HCT116 (cell line): ENCODE results near the gene FBXO17. TPM values are rescaled to one million over a fixed set of nuclear protein-coding genes. Genes with fewer than 3 reads are reported as not detected.

Experiments used
- ATAC-seq: fragments of 200-7000 bp; cut with Tn5 transposase; 2 replicates; pipeline ENCODE4 v1.9.1; 2020; ENCODE audit warnings: mild to moderate bottlenecking, moderate library complexity
- BruUV-seq: library from RNA; stranded (reverse); fragments of 400-500 nt; replicated peaks from 2 replicates; lab custom pipeline; 2021; lab: Mats Ljungman, UMichigan
- CTCF ChIA-PET: fragments of 300-600 bp; sonication (Branson Sonifier 250); formaldehyde crosslinking; loops from one replicate; lab custom pipeline; 2021; ENCODE audit warnings: antibody characterized with exemption; lab: Charles Lee
- POLR2A ChIA-PET: fragments of 300-600, 350-600 bp; sonication (Branson Sonifier 250); formaldehyde crosslinking; loops from one replicate; lab custom pipeline; 2021; ENCODE audit warnings: antibody characterized with exemption; lab: Charles Lee
- RAD21 ChIA-PET, 2 experiments: fragments of 300-600 bp; sonication (Branson Sonifier 250); formaldehyde crosslinking; loops; one replicate each; lab custom pipeline; 2023; ENCODE audit warnings: low total read pairs in 2 of 2; ENCODE audit not compliant: uncharacterized antibody in 2 of 2, unreplicated experiment in 2 of 2, low non-redundant PET in 1 of 2; lab: Charles Lee
- DNase-seq: peaks from one replicate; pipeline ENCODE4 v3.0.0-alpha.2; 2010; ENCODE audit warnings: low read depth, low spot score
- H2AFZ ChIP-seq: fragments of 200-600 bp; shearing (Covaris generic), sonication (generic); 2 replicates; pipeline ENCODE4 v1.6.1; 2017; ENCODE audit warnings: low read depth, mixed run types, mixed read lengths, antibody characterized with exemption, low read length; ENCODE audit not compliant: poor library complexity, severe bottlenecking
- H3K27ac ChIP-seq: 2 replicates; pipeline ENCODE4 v1.5.1; 2012; ENCODE audit warnings: low read depth, low read length
- H3K27me3 ChIP-seq: fragments of 200-600 bp; sonication (generic); 2 replicates; pipeline ENCODE4 v1.6.1; 2016; ENCODE audit warnings: mixed run types, low read length, mixed read lengths; ENCODE audit not compliant: insufficient read depth
- H3K36me3 ChIP-seq, 2 experiments: fragments of 200-500 bp in 1 of 2; fragments of 200-600 bp in 1 of 2; sonication (Bioruptor generic) in 1 of 2; sonication (generic) in 1 of 2; 2 replicates each; pipeline versions ENCODE4 v1.5.1 to v1.6.1; 2014 to 2016; ENCODE audit warnings: low read length in 2 of 2, inconsistent platforms in 1 of 2, mixed read lengths in 1 of 2, mixed run types in 1 of 2; ENCODE audit not compliant: insufficient read depth in 2 of 2, control insufficient read depth in 1 of 2
- H3K4me1 ChIP-seq, 2 experiments: fragments of 200-600 bp in 1 of 2; sonication (generic) in 1 of 2; 2 replicates each; pipeline versions ENCODE4 v1.5.1 to v1.6.1; 2012 to 2017; ENCODE audit warnings: low read length in 2 of 2, inconsistent platforms in 1 of 2, mild to moderate bottlenecking in 1 of 2, mixed read lengths in 1 of 2, mixed run types in 1 of 2, moderate library complexity in 1 of 2; ENCODE audit not compliant: insufficient read depth in 2 of 2, control insufficient read depth in 1 of 2
- H3K4me2 ChIP-seq: fragments of 200-600 bp; sonication (generic); 2 replicates; pipeline ENCODE4 v1.6.1; 2017; ENCODE audit warnings: mixed run types, low read length, mixed read lengths
- H3K4me3 ChIP-seq, 2 experiments: fragments of 200-600 bp in 1 of 2; sonication (generic) in 1 of 2; replicated peaks in 1 of 2; 2 replicates each; pipeline ENCODE4 v1.5.1; 2011 to 2016; ENCODE audit warnings: low read length in 2 of 2, control low read depth in 1 of 2, low read depth in 1 of 2, mild to moderate bottlenecking in 1 of 2, mixed read lengths in 1 of 2, mixed run types in 1 of 2
- H3K79me2 ChIP-seq: fragments of 200-600 bp; sonication (generic); 2 replicates; pipeline ENCODE4 v1.6.1; 2017; ENCODE audit warnings: mild to moderate bottlenecking, mixed run types, low read length, moderate library complexity, mixed read lengths; ENCODE audit not compliant: insufficient read depth
- H3K9ac ChIP-seq: fragments of 200-600 bp; sonication (generic); 2 replicates; pipeline ENCODE4 v1.6.1; 2016; ENCODE audit warnings: low read length, mixed read lengths
- H3K9me2 ChIP-seq: fragments of 200-600 bp; sonication (generic), shearing (Covaris generic); 2 replicates; pipeline ENCODE4 v1.6.1; 2017; ENCODE audit warnings: mixed run types, mild to moderate bottlenecking, moderate library complexity; ENCODE audit not compliant: insufficient read depth
- H3K9me3 ChIP-seq, 2 experiments: fragments of 200-500 bp in 1 of 2; fragments of 200-600 bp in 1 of 2; sonication (Bioruptor generic) in 1 of 2; sonication (generic) in 1 of 2; 2 replicates each; pipeline ENCODE4 v1.6.1; 2014 to 2017; ENCODE audit warnings: low read length in 2 of 2, mixed read lengths in 2 of 2, inconsistent platforms in 1 of 2, low read depth in 1 of 2, mild to moderate bottlenecking in 1 of 2, mixed run types in 1 of 2, moderate library complexity in 1 of 2; ENCODE audit not compliant: control insufficient read depth in 1 of 2, insufficient read depth in 1 of 2
- H4K20me1 ChIP-seq: fragments of 200-600 bp; sonication (generic), shearing (Covaris generic); 2 replicates; pipeline ENCODE4 v1.6.1; 2017; ENCODE audit warnings: mixed run types, mild to moderate bottlenecking, moderate library complexity; ENCODE audit not compliant: insufficient read depth
- JUND ChIP-seq: IDR thresholded peaks from 2 replicates; pipeline ENCODE4 v1.6.1; 2012
- MAX ChIP-seq: IDR thresholded peaks from 2 replicates; pipeline ENCODE4 v1.6.1; 2012
- REST ChIP-seq: IDR thresholded peaks from 2 replicates; pipeline ENCODE4 v1.6.1; 2012; ENCODE audit warnings: low read depth
- SRF ChIP-seq: IDR thresholded peaks from 2 replicates; pipeline ENCODE4 v1.6.1; 2012; ENCODE audit warnings: low read depth
- ZNF274 ChIP-seq: fragments of 200-500 bp; sonication (Bioruptor generic); IDR thresholded peaks from 2 replicates; pipeline ENCODE4 v1.6.1; 2014; ENCODE audit warnings: mild to moderate bottlenecking, low read depth, low read length, inconsistent platforms
- intact Hi-C: fragments of 100-400 bp; cut with micrococcal nuclease; formaldehyde crosslinking; loops from 2 replicates; pipeline ENCODE4 v1.10.0; 2022
- total RNA-seq: library from RNA; stranded (reverse); gene quantifications from one replicate; pipeline ENCODE4 v1.2.1, GENCODE V29; 2021; ENCODE audit not compliant: unreplicated experiment

FBXO17 gene
- total RNA-seq, 1 experiment from 2014 or later, result 18.5 TPM

GRCh38 chr19:38928391-38929001, 47.0 kb downstream of the FBXO17 start (continued):
- TF ChIP-seq REST, result no peak
- TF ChIP-seq MAX, result no peak

GRCh38 chr19:38924388-38924787, 51.2 kb downstream of the FBXO17 start:
- TF ChIP-seq SRF (no peak), ZNF274 (no peak), JUND (no peak)
- Histone ChIP-seq H3K9ac (no peak overlapping the region), H3K4me3 (no peak overlapping the region), H3K79me2 (peaks cover 20% of the 10 kb centered on the region), H4K20me1 (no peaks in the 10 kb centered on the region), H3K4me1 (peaks cover 1 to 4% of the 10 kb centered on the region in 2 experiments; a peak in 3 of 4 replicates), H3K36me3 (peaks cover 12 to 19% of the 10 kb centered on the region in 2 experiments), H3K27me3 (no peaks in the 10 kb centered on the region), H3K27ac (no peak overlapping the region), H3K9me3 (no peaks in the 10 kb centered on the region), H2AFZ (no peak overlapping the region), H3K4me2 (no peak overlapping the region), H3K9me2 (no peaks in the 10 kb centered on the region)
- DNase-seq, result no peak
- no peak for ATAC-seq
- POLR2A ChIA-PET, result no interaction called here
- RAD21 ChIA-PET, result no interaction called here
- BruUV-seq, result no TSS peak
- intact Hi-C loops, result no loop called here
- CTCF ChIA-PET, result no interaction called here
